Hepatocyte (in vitro differentiated cells): Measurements from ENCODE around the gene AKAP12. TPM values are rescaled to one million over a fixed set of nuclear protein-coding genes. Genes with fewer than 3 reads are reported as not detected.

Experiments
- DNase-seq: peaks from one replicate; pipeline ENCODE4 v3.0.0-alpha.2; 2016; ENCODE audit warnings: low spot score
- H2AFZ ChIP-seq: fragments of 200-600 bp; sonication (generic); 2 replicates; pipeline ENCODE4 v1.6.0; 2016; ENCODE audit warnings: antibody characterized with exemption, mild to moderate bottlenecking
- H3K27ac ChIP-seq: fragments of 200-600 bp; sonication (generic); 2 replicates; pipeline ENCODE4 v1.5.1; 2016; ENCODE audit warnings: mild to moderate bottlenecking
- H3K27me3 ChIP-seq: fragments of 200-600 bp; sonication (generic); 2 replicates; pipeline ENCODE4 v1.6.1; 2016
- H3K36me3 ChIP-seq: fragments of 200-600 bp; sonication (generic); replicated peaks from 2 replicates; pipeline ENCODE4 v1.5.1; 2016; ENCODE audit warnings: low read depth; ENCODE audit not compliant: insufficient read depth
- H3K4me1 ChIP-seq: fragments of 200-600 bp; sonication (generic); 2 replicates; pipeline ENCODE4 v1.5.1; 2016; ENCODE audit warnings: mild to moderate bottlenecking, moderate library complexity; ENCODE audit not compliant: insufficient read depth
- H3K4me2 ChIP-seq: fragments of 200-600 bp; sonication (generic); 2 replicates; pipeline ENCODE4 v1.6.0; 2016
- H3K4me3 ChIP-seq: fragments of 200-600 bp; sonication (generic); 2 replicates; pipeline ENCODE4 v1.5.1; 2016; ENCODE audit warnings: mild to moderate bottlenecking
- H3K79me2 ChIP-seq: fragments of 200-600 bp; sonication (generic); 2 replicates; pipeline ENCODE4 v1.6.0; 2017; ENCODE audit warnings: mild to moderate bottlenecking
- H3K9me2 ChIP-seq: fragments of 200-600 bp; sonication (generic); replicated peaks from 2 replicates; pipeline ENCODE4 v1.6.0; 2017; ENCODE audit warnings: mild to moderate bottlenecking; ENCODE audit not compliant: insufficient read depth
- H3K9me3 ChIP-seq: fragments of 200-600 bp; sonication (generic); 2 replicates; pipeline ENCODE4 v1.5.1; 2016; ENCODE audit warnings: low read depth, mild to moderate bottlenecking
- H4K20me1 ChIP-seq: fragments of 200-600 bp; sonication (generic); 2 replicates; pipeline ENCODE4 v1.6.0; 2016; ENCODE audit warnings: mild to moderate bottlenecking; ENCODE audit not compliant: insufficient read depth, poor library complexity, severe bottlenecking
- EZH2 ChIP-seq: fragments of 200-600 bp; sonication (generic); IDR thresholded peaks from 2 replicates; pipeline ENCODE4 v1.6.1; 2016; ENCODE audit warnings: antibody characterized with exemption, mild to moderate bottlenecking, borderline replicate concordance
- EZH2phosphoT487 ChIP-seq: fragments of 200-600 bp; sonication (generic); IDR thresholded peaks from one replicate; pipeline ENCODE4 v1.6.1; 2018; ENCODE audit warnings: antibody characterized with exemption, mild to moderate bottlenecking, low read depth, moderate library complexity; ENCODE audit not compliant: unreplicated experiment, severe bottlenecking
- WGBS: methylation state at CpG from one replicate; pipeline ENCODE4 v1.1.6; 2016; ENCODE audit warnings: low lambda C conversion rate; ENCODE audit errors: missing lambda C conversion rate; 5-methylcytosine and 5-hydroxymethylcytosine counted together
- polyA plus RNA-seq: library from polyadenylated mRNA; unstranded; fragments of >200 nt; fragmentation: Nextera tagmentation; extraction: Ambion mirVana; gene quantifications from 2 replicates; pipeline ENCODE4 v1.2.1, GENCODE V29; 2016
- total RNA-seq: library from RNA; depleted of rRNA; stranded (reverse); fragments of >200 nt; gene quantifications from 2 replicates; pipeline ENCODE4 v1.2.3, GENCODE V29; 2014
- TF ChIP-seq, protein P1 (sequence below): fragments of 200-600 bp; sonication (generic); IDR thresholded peaks from 2 replicates; pipeline ENCODE4 v1.5.1; 2016; ENCODE audit warnings: antibody characterized with exemption, mild to moderate bottlenecking; ENCODE audit not compliant: poor library complexity

The AKAP12 gene, protein sequence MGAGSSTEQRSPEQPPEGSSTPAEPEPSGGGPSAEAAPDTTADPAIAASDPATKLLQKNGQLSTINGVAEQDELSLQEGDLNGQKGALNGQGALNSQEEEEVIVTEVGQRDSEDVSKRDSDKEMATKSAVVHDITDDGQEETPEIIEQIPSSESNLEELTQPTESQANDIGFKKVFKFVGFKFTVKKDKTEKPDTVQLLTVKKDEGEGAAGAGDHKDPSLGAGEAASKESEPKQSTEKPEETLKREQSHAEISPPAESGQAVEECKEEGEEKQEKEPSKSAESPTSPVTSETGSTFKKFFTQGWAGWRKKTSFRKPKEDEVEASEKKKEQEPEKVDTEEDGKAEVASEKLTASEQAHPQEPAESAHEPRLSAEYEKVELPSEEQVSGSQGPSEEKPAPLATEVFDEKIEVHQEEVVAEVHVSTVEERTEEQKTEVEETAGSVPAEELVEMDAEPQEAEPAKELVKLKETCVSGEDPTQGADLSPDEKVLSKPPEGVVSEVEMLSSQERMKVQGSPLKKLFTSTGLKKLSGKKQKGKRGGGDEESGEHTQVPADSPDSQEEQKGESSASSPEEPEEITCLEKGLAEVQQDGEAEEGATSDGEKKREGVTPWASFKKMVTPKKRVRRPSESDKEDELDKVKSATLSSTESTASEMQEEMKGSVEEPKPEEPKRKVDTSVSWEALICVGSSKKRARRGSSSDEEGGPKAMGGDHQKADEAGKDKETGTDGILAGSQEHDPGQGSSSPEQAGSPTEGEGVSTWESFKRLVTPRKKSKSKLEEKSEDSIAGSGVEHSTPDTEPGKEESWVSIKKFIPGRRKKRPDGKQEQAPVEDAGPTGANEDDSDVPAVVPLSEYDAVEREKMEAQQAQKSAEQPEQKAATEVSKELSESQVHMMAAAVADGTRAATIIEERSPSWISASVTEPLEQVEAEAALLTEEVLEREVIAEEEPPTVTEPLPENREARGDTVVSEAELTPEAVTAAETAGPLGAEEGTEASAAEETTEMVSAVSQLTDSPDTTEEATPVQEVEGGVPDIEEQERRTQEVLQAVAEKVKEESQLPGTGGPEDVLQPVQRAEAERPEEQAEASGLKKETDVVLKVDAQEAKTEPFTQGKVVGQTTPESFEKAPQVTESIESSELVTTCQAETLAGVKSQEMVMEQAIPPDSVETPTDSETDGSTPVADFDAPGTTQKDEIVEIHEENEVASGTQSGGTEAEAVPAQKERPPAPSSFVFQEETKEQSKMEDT (N-terminal part only)
- 32.1 and 34.8 TPM in 2 replicates for total RNA-seq
- 46.2 and 57.4 TPM in 2 replicates for polyA plus RNA-seq

DNA sequence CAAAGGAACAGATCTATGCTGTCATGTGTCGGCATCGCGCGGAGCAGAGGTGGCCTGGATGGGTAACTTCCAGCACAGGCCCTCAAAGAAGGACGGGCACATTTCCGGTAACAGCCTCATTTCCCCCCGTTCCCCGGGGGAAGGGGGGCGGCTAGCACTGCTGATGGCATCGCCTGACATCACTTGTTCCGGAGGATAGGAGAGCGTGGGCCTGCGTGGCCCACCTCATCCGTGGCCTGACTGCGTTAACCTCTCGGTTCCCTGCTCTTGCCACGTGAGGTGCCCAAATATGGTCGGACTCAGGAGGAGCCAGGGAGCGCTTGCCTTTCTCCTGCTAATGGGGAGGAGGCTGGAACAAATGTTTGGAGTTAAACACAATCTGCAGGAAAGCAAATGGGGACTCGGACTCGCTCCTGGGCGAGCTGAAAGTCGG, at the start of gene AKAP12:
TSS of gene AKAP12 (plus strand) at position 365 of the 433 bp plus-strand sequence. CDS start 596 bp downstream, outside the sequence.
- peaks cover 3% of the 10 kb centered on the region for H3K4me1 ChIP-seq
- H2AFZ ChIP-seq: peak within 1 kb of the TSS; percentile 70
- H3K36me3 ChIP-seq: no peaks in the 10 kb centered on the region
- 24% methylated on average over 23 of the region's 23 CpGs for WGBS
- peaks cover 11% of the 10 kb centered on the region for H3K27me3 ChIP-seq
- DNase-seq: peak; percentile 33
- H3K79me2 ChIP-seq: peaks cover 3% of the 10 kb centered on the region
- H3K9me2 ChIP-seq: no peaks in the 10 kb centered on the region
- H3K9me3 ChIP-seq: no peaks in the 10 kb centered on the region
- H3K4me2 ChIP-seq: peak within 1 kb of the TSS; percentile 96
- H3K4me3 ChIP-seq: peak within 1 kb of the TSS; percentile 73
- no peak for TF ChIP-seq EZH2phosphoT487
- TF ChIP-seq EZH2: no peak
- TF ChIP-seq, protein P1, sequence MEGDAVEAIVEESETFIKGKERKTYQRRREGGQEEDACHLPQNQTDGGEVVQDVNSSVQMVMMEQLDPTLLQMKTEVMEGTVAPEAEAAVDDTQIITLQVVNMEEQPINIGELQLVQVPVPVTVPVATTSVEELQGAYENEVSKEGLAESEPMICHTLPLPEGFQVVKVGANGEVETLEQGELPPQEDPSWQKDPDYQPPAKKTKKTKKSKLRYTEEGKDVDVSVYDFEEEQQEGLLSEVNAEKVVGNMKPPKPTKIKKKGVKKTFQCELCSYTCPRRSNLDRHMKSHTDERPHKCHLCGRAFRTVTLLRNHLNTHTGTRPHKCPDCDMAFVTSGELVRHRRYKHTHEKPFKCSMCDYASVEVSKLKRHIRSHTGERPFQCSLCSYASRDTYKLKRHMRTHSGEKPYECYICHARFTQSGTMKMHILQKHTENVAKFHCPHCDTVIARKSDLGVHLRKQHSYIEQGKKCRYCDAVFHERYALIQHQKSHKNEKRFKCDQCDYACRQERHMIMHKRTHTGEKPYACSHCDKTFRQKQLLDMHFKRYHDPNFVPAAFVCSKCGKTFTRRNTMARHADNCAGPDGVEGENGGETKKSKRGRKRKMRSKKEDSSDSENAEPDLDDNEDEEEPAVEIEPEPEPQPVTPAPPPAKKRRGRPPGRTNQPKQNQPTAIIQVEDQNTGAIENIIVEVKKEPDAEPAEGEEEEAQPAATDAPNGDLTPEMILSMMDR: no peak
- H4K20me1 ChIP-seq: no peaks in the 10 kb centered on the region
- peak within 1 kb of the TSS; percentile 74 for H3K27ac ChIP-seq

DNA sequence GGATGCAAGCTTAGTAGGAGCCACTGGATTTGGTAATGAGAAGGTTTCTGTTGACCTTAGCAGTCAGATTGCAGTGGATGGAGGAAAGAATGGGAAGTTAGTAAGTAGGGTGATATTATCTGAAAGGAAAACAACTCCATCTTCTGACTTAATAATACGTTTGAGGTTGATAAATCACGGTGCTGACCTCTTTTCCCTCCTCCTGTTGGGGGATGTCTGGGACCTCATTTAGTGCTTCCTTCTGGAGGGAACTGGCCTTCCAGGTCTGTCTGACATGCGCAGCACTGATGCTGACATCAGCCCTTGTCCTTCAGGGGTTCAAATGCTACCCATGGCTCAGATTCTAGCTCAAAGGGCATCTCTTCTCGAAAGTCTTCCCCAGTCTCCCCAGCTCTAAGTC, 48.2 kb upstream of the AKAP12 start:
- H3K79me2 ChIP-seq: no peaks in the 10 kb centered on the region
- H3K4me1 ChIP-seq: no peaks in the 10 kb centered on the region
- no peak overlapping the region for H3K4me2 ChIP-seq
- no peak overlapping the region for H3K4me3 ChIP-seq
- WGBS: 54% methylated on average over 4 of the region's 4 CpGs
- H2AFZ ChIP-seq: no peak overlapping the region
- no peak overlapping the region for H3K27ac ChIP-seq
- no peaks in the 10 kb centered on the region for H4K20me1 ChIP-seq
- TF ChIP-seq EZH2: no peak
- no peak for TF ChIP-seq EZH2phosphoT487
- TF ChIP-seq, protein P1: no peak
- no peaks in the 10 kb centered on the region for H3K36me3 ChIP-seq
- H3K9me2 ChIP-seq: no peaks in the 10 kb centered on the region
- no peaks in the 10 kb centered on the region for H3K9me3 ChIP-seq
- DNase-seq: no peak
- H3K27me3 ChIP-seq: no peaks in the 10 kb centered on the region

DNA sequence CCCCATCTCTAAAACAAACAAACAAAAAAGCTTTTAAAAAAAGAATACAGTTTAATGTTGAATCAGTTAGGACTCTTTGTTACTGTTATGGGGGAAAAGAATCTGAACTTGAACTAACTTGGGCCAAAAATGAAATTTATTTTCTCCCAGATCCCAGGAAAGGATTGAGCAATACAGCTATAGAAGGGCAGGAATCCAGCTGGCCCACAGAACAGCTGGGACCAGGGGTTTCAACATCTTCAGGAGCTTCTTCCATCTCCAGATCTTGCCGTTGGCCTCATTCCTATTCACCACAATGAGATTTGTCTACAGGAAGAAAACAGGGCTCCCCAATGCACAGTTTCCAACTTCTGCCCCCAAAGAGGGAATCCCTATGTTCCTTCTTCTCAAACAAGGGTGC, 43.2 kb upstream of the AKAP12 start:
- Histone ChIP-seq H3K27ac (no peak overlapping the region), H3K79me2 (no peaks in the 10 kb centered on the region), H4K20me1 (no peaks in the 10 kb centered on the region), H2AFZ (no peak overlapping the region), H3K4me3 (no peak overlapping the region), H3K27me3 (no peaks in the 10 kb centered on the region), H3K4me2 (no peak overlapping the region), H3K4me1 (no peaks in the 10 kb centered on the region), H3K9me2 (no peaks in the 10 kb centered on the region), H3K36me3 (no peaks in the 10 kb centered on the region), H3K9me3 (no peaks in the 10 kb centered on the region)
- WGBS: 73% methylated on average over 1 of the region's 1 CpG
- no peak for DNase-seq
- TF ChIP-seq, protein P1: no peak
- TF ChIP-seq EZH2phosphoT487 (no peak), EZH2 (no peak)
